ENCODE measurements around the gene ZNF692. TPM values are rescaled to one million over a fixed set of nuclear protein-coding genes. Genes with fewer than 3 reads are reported as not detected.

Gene ZNF692
- total and polyA plus RNA-seq, 2 of the 13 experiments (the other 11 are each of a cell fraction or from before 2014, with no cell fraction given), result 27.3 to 45.8 TPM

DNA sequence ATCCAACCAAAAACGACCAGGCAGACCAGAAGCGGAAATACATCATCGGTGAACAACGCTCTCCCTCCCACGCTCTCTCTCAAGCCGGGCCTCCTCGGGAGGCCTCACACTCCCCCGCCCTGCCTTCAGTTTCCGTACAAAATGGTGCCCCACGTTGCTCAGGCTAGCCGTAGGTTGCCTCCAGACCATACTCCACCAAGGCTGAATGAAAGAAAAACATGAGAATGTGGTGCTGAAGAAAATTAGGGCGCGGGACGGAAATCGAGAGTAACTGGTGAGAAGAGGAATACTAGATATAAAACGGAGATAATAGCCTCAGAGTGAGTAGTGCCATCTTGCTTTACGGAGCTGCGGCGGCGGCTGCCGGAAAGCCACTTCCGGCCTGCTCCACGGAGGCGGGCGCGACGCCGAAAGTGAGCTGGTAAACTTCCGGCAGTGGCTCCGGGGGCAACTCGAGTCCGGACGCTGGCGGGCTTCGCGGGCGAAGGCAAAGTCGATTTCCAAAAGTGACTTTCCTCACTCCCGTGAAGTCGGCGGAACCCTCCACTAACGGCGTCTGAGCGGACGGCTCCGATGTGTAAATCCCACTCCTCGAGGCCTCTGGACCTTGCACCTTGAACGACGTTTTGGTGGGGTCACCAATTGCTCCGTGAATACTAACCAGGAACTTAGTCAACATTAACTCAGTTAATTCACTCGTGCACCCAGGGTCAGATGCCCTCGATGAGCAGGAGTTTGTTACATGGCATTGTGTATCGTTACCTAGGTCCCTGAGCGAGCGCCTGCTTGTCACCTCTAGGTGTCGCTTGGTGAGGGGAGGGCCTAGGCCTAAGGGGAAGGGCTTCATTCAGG lies 32.8 kb downstream of the ZNF692 start, which contains the start of gene SH3BP5L (continued):
- TF ChIP-seq SPEN (CRISPR knock-in tag; IDR thresholded peaks at IDR 0.05; ENCODE audit: low read depth) (peak; percentile 59), NFIC (IDR thresholded peaks at IDR 0.05; ENCODE audit: low read length) (0 out of 2 replicates have a peak, but pooled peaks have one; percentile 52), ZNF235 (CRISPR knock-in tag; IDR thresholded peaks at IDR 0.05; ENCODE audit: borderline replicate concordance) (no peak), NFKBIZ (CRISPR knock-in tag; IDR thresholded peaks at IDR 0.05) (0 out of 2 replicates have a peak, but pooled peaks have one; percentile 13), MXD4 (CRISPR knock-in tag; IDR thresholded peaks at IDR 0.05) (0 out of 2 replicates have a peak, but pooled peaks have one; percentile 15), ZNF772 (CRISPR knock-in tag; IDR thresholded peaks at IDR 0.05) (peak; percentile 45; the same call in 1 of the 2 replicates), HES4 (CRISPR knock-in tag; IDR thresholded peaks at IDR 0.05; ENCODE audit: borderline replicate concordance) (peak; percentile 86), KMT2B (CRISPR knock-in tag; IDR thresholded peaks at IDR 0.05) (peak; percentile 61; the same call in 1 of the 2 replicates), ARHGAP35 (CRISPR knock-in tag; IDR thresholded peaks at IDR 0.05; ENCODE audit: borderline replicate concordance) (no peak; the same call in 1 of the 2 replicates), ZNF274 (CRISPR knock-in tag; IDR thresholded peaks at IDR 0.05) (no peak), ZNF644 (CRISPR knock-in tag; IDR thresholded peaks at IDR 0.05; ENCODE audit: low read depth) (peak; percentile 44; the same call in 1 of the 2 replicates), HMG20B (CRISPR knock-in tag; conservative IDR thresholded peaks at IDR 0.05) (no peak), ZNF615 (CRISPR knock-in tag; IDR thresholded peaks at IDR 0.05; ENCODE audit: borderline replicate concordance) (peak; percentile 78; the same call in 1 of the 2 replicates), ZNF263 (CRISPR knock-in tag; IDR thresholded peaks at IDR 0.05) (no peak)
- TF ChIP-seq, protein P1, sequence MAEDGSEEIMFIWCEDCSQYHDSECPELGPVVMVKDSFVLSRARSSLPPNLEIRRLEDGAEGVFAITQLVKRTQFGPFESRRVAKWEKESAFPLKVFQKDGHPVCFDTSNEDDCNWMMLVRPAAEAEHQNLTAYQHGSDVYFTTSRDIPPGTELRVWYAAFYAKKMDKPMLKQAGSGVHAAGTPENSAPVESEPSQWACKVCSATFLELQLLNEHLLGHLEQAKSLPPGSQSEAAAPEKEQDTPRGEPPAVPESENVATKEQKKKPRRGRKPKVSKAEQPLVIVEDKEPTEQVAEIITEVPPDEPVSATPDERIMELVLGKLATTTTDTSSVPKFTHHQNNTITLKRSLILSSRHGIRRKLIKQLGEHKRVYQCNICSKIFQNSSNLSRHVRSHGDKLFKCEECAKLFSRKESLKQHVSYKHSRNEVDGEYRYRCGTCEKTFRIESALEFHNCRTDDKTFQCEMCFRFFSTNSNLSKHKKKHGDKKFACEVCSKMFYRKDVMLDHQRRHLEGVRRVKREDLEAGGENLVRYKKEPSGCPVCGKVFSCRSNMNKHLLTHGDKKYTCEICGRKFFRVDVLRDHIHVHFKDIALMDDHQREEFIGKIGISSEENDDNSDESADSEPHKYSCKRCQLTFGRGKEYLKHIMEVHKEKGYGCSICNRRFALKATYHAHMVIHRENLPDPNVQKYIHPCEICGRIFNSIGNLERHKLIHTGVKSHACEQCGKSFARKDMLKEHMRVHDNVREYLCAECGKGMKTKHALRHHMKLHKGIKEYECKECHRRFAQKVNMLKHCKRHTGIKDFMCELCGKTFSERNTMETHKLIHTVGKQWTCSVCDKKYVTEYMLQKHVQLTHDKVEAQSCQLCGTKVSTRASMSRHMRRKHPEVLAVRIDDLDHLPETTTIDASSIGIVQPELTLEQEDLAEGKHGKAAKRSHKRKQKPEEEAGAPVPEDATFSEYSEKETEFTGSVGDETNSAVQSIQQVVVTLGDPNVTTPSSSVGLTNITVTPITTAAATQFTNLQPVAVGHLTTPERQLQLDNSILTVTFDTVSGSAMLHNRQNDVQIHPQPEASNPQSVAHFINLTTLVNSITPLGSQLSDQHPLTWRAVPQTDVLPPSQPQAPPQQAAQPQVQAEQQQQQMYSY (CRISPR knock-in tag; IDR thresholded peaks at IDR 0.05), result no peak
- TF ChIP-seq, protein P2, sequence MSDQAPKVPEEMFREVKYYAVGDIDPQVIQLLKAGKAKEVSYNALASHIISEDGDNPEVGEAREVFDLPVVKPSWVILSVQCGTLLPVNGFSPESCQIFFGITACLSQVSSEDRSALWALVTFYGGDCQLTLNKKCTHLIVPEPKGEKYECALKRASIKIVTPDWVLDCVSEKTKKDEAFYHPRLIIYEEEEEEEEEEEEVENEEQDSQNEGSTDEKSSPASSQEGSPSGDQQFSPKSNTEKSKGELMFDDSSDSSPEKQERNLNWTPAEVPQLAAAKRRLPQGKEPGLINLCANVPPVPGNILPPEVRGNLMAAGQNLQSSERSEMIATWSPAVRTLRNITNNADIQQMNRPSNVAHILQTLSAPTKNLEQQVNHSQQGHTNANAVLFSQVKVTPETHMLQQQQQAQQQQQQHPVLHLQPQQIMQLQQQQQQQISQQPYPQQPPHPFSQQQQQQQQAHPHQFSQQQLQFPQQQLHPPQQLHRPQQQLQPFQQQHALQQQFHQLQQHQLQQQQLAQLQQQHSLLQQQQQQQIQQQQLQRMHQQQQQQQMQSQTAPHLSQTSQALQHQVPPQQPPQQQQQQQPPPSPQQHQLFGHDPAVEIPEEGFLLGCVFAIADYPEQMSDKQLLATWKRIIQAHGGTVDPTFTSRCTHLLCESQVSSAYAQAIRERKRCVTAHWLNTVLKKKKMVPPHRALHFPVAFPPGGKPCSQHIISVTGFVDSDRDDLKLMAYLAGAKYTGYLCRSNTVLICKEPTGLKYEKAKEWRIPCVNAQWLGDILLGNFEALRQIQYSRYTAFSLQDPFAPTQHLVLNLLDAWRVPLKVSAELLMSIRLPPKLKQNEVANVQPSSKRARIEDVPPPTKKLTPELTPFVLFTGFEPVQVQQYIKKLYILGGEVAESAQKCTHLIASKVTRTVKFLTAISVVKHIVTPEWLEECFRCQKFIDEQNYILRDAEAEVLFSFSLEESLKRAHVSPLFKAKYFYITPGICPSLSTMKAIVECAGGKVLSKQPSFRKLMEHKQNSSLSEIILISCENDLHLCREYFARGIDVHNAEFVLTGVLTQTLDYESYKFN (CRISPR knock-in tag; conservative IDR thresholded peaks at IDR 0.05), result peak; percentile 34; the same call in 1 of the 2 replicates
- TF ChIP-seq, protein P3, sequence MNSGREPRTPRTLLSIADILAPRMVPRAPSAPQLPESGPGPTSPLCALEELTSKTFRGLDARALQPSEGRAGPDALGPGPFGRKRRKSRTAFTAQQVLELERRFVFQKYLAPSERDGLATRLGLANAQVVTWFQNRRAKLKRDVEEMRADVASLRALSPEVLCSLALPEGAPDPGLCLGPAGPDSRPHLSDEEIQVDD (CRISPR knock-in tag; IDR thresholded peaks at IDR 0.05; ENCODE audit: borderline replicate concordance), result 0 out of 2 replicates have a peak, but pooled peaks have one; percentile 56
- TF ChIP-seq, protein P4, sequence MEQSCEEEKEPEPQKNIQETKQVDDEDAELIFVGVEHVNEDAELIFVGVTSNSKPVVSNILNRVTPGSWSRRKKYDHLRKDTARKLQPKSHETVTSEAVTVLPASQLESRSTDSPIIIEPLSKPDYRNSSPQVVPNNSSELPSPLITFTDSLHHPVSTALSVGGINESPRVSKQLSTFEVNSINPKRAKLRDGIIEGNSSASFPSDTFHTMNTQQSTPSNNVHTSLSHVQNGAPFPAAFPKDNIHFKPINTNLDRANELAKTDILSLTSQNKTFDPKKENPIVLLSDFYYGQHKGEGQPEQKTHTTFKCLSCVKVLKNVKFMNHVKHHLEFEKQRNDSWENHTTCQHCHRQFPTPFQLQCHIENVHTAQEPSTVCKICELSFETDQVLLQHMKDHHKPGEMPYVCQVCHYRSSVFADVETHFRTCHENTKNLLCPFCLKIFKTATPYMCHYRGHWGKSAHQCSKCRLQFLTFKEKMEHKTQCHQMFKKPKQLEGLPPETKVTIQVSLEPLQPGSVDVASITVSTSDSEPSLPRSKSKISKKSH (CRISPR knock-in tag; IDR thresholded peaks at IDR 0.05; ENCODE audit: borderline replicate concordance), result peak; percentile 82; the same call in 1 of the 2 replicates

All from HepG2 (cell line).